T-cell (primary cell): ENCODE results near the gene DDT. TPM values are rescaled to one million over a fixed set of nuclear protein-coding genes. Genes with fewer than 3 reads are reported as not detected.

Experiments
- ATAC-seq, 4 experiments: fragments of 200-7000 bp in 3 of 4; fragments of 150-1000 bp in 1 of 4; cut with Tn5 transposase; replicated peaks in 1 of 4; 1 replicate in 3 of 4; 2 replicates in 1 of 4; pipeline ENCODE4 v1.10.0; 2021; ENCODE audit warnings: moderate library complexity in 3 of 4, mild to moderate bottlenecking in 2 of 4, moderate number of reproducible peaks in 1 of 4
- CTCF ChIA-PET, 2 donors: fragments of 300-600 bp; sonication (Branson Sonifier 250); formaldehyde crosslinking; loops; one replicate each; lab custom pipeline; 2022; ENCODE audit warnings: antibody characterized with exemption in 2 of 2; lab: Charles Lee
- POLR2A ChIA-PET, 2 donors: fragments of 300-600 bp; sonication (Branson Sonifier 250); formaldehyde crosslinking; loops; one replicate each; lab custom pipeline; 2022; ENCODE audit warnings: antibody characterized with exemption in 2 of 2; lab: Charles Lee
- DNase-seq, 35 experiments: peaks; one replicate each; pipeline versions ENCODE4 v3.0.0 to v3.0.0-alpha.2; 2013 to 2023
- H3K27ac ChIP-seq: one replicate; pipeline ENCODE4 v1.5.1; 2013; ENCODE audit warnings: low read length
- H3K27me3 ChIP-seq, 2 experiments: replicated peaks in 1 of 2; 1 replicate in 1 of 2; 2 replicates in 1 of 2; pipeline versions ENCODE4 v1.6.1 to v1.7.0; 2013; ENCODE audit warnings: low read length in 1 of 2, mixed read lengths in 1 of 2; ENCODE audit not compliant: control insufficient read depth in 2 of 2, insufficient read depth in 2 of 2; ENCODE audit errors: extremely low read depth in 1 of 2
- H3K36me3 ChIP-seq, 2 donors: 1 replicate in 1 of 2; 2 replicates in 1 of 2; pipeline versions ENCODE4 v1.6.1 to v1.7.0; 2013; ENCODE audit warnings: low read length in 1 of 2; ENCODE audit not compliant: control insufficient read depth in 2 of 2, insufficient read depth in 1 of 2; ENCODE audit errors: extremely low read depth in 1 of 2
- H3K4me1 ChIP-seq, 2 experiments: 1 replicate in 1 of 2; 2 replicates in 1 of 2; pipeline versions ENCODE4 v1.6.1 to v1.7.0; 2013; ENCODE audit warnings: low read length in 2 of 2, mixed read lengths in 1 of 2; ENCODE audit not compliant: insufficient read depth in 2 of 2, control insufficient read depth in 1 of 2; ENCODE audit errors: extremely low read depth in 1 of 2
- H3K4me3 ChIP-seq, 2 donors: 1 replicate in 1 of 2; 2 replicates in 1 of 2; pipeline versions ENCODE4 v1.5.1 to v1.7.0; 2013; ENCODE audit warnings: mild to moderate bottlenecking in 2 of 2, low read length in 1 of 2, moderate library complexity in 1 of 2; ENCODE audit not compliant: control insufficient read depth in 1 of 2; ENCODE audit errors: extremely low read depth in 1 of 2
- H3K9me3 ChIP-seq: 2 replicates; pipeline ENCODE4 v1.7.0; 2013
- H3K27ac Mint-ChIP-seq, 2 donors: one replicate each; pipeline ENCODE4 v1.8.0; 2020 to 2021; ENCODE audit warnings: mild to moderate bottlenecking in 2 of 2, mixed read lengths in 2 of 2
- H3K27me3 Mint-ChIP-seq, 2 donors: one replicate each; pipeline ENCODE4 v1.8.0; 2021 to 2022; ENCODE audit warnings: mixed read lengths in 2 of 2
- H3K36me3 Mint-ChIP-seq: one replicate; pipeline ENCODE4 v1.8.0; 2021; ENCODE audit warnings: mixed read lengths
- H3K4me1 Mint-ChIP-seq, 3 donors: one replicate each; pipeline ENCODE4 v1.8.0; 2020 to 2022; ENCODE audit warnings: mixed read lengths in 3 of 3, mild to moderate bottlenecking in 1 of 3
- H3K4me3 Mint-ChIP-seq, 3 donors: one replicate each; pipeline ENCODE4 v1.8.0; 2020 to 2022; ENCODE audit warnings: mild to moderate bottlenecking in 3 of 3, mixed read lengths in 3 of 3, moderate library complexity in 3 of 3
- H3K9me3 Mint-ChIP-seq, 3 donors: one replicate each; pipeline ENCODE4 v1.8.0; 2020 to 2022; ENCODE audit warnings: mixed read lengths in 3 of 3
- WGBS: methylation state at CpG from one replicate; pipeline ENCODE4 v1.1.5; 2013; ENCODE audit warnings: missing lambda C conversion rate; ENCODE audit not compliant: insufficient coverage; 5-methylcytosine and 5-hydroxymethylcytosine counted together
- total RNA-seq, 35 experiments: library from RNA in 6 of 35; stranded (reverse) in 6 of 35; fragments of 120-200 nt in 1 of 35; gene quantifications; one replicate each; pipeline versions ENCODE4 v1.2.1 to v1.2.4 and lab custom pipeline; 2013 to 2026

DDT gene
- total RNA-seq, 5 donors from 2014 or later (not counting 1 experiment from before 2014, with no cell fraction given): 72.5 to 122 (median 94.3) TPM

GRCh38 chr22:24006207-24006913, 32.1 kb upstream of the DDT start:
- Mint-ChIP-seq H3K27ac (no peak overlapping the region), H3K36me3 (no peaks in the 10 kb centered on the region), H3K9me3 (no peaks in the 10 kb centered on the region), H3K4me1 (peaks cover 7 to 14% (median 10%) of the 10 kb centered on the region in 3 donors), H3K27me3 (peaks cover 3 to 4% of the 10 kb centered on the region in 2 donors), H3K4me3 (no peak overlapping the region)
- Histone ChIP-seq H3K27ac (no peak overlapping the region), H3K4me1 (peaks cover 0 to 7% of the 10 kb centered on the region in 2 experiments), H3K4me3 (no peak overlapping the region), H3K27me3 (peaks cover 0 to 46% of the 10 kb centered on the region in 2 experiments), H3K36me3 (no peaks in the 10 kb centered on the region), H3K9me3 (no peaks in the 10 kb centered on the region)
- WGBS: 68% methylated on average over 7 of the region's 10 CpGs
- ATAC-seq (no peak), DNase-seq (no peak)
- ChIA-PET POLR2A (interaction anchor here in 1 of 2 donors (0.6 kb wide), 1 partner anchor 210 kb away, joined by 3 read pairs; no protein-coding TSS in a partner anchor), CTCF (interaction anchor here in 1 of 2 donors (0.6 kb wide), 1 partner anchor 148 kb away, joined by 4 read pairs; no protein-coding TSS in a partner anchor)

GRCh38 chr22:24005201-24005600, 31.0 kb upstream of the DDT start, which contains the start of gene GSTT4:
TSS of gene GSTT4 (minus strand) at chr22:24005453. CDS start at chr22:24005356, 97 bp downstream.
- ATAC-seq (no peak), DNase-seq (no peak)
- Histone ChIP-seq H3K4me3 (no peak within 1 kb of the TSS), H3K36me3 (no peaks in the 10 kb centered on the region), H3K27ac (no peak within 1 kb of the TSS), H3K9me3 (no peaks in the 10 kb centered on the region), H3K27me3 (peaks cover 0 to 47% of the 10 kb centered on the region in 2 experiments), H3K4me1 (peaks cover 0 to under 1% of the 10 kb centered on the region in 2 experiments)
- no peak within 1 kb of the TSS for H3K27ac Mint-ChIP-seq
- H3K4me3 Mint-ChIP-seq: no peak within 1 kb of the TSS
- 85% methylated on average over 6 of the region's 6 CpGs for whole genome bisulfite sequencing
- no peaks in the 10 kb centered on the region for H3K36me3 Mint-ChIP-seq
- H3K9me3 Mint-ChIP-seq: no peaks in the 10 kb centered on the region
- ChIA-PET CTCF (no interaction called here), POLR2A (no interaction called here)
- H3K27me3 Mint-ChIP-seq: peaks cover 3 to 4% of the 10 kb centered on the region in 2 donors
- H3K4me1 Mint-ChIP-seq: peaks cover 2% of the 10 kb centered on the region in 3 donors

GRCh38 chr22:24003887-24004286, 29.6 kb upstream of the DDT start:
- WGBS: 87% methylated on average over 8 of the region's 9 CpGs
- Mint-ChIP-seq H3K4me1 (no peaks in the 10 kb centered on the region), H3K9me3 (no peaks in the 10 kb centered on the region), H3K4me3 (no peak overlapping the region), H3K27ac (no peak overlapping the region), H3K36me3 (no peaks in the 10 kb centered on the region), H3K27me3 (peaks cover 3 to 4% of the 10 kb centered on the region in 2 donors)
- Histone ChIP-seq H3K4me3 (no peak overlapping the region), H3K27ac (no peak overlapping the region), H3K36me3 (no peaks in the 10 kb centered on the region), H3K9me3 (no peaks in the 10 kb centered on the region), H3K27me3 (peaks cover 0 to 51% of the 10 kb centered on the region in 2 experiments), H3K4me1 (no peaks in the 10 kb centered on the region)
- ChIA-PET POLR2A (no interaction called here), CTCF (interaction anchor here in 1 of 2 donors (0.6 kb wide), 1 partner anchor 247 kb away, joined by 3 read pairs; no protein-coding TSS in a partner anchor)
- no peak for DNase-seq
- no peak for ATAC-seq

- H3K27me3 ChIP-seq: peaks cover 0 to 54% of the 10 kb centered on the region in 2 experiments
- ChIA-PET CTCF (no interaction called here), POLR2A (no interaction called here)
- H3K4me3 Mint-ChIP-seq: no peak overlapping the region
- no peaks in the 10 kb centered on the region for H3K9me3 ChIP-seq
- no peak overlapping the region for H3K27ac ChIP-seq
- H3K4me1 ChIP-seq: no peaks in the 10 kb centered on the region
- H3K27ac Mint-ChIP-seq: no peak overlapping the region
- 86% methylated on average over 5 of the region's 5 CpGs for WGBS
- no peaks in the 10 kb centered on the region for H3K36me3 Mint-ChIP-seq
- ATAC-seq (no peak), DNase-seq (no peak)
- H3K9me3 Mint-ChIP-seq: no peaks in the 10 kb centered on the region
- no peaks in the 10 kb centered on the region for H3K4me1 Mint-ChIP-seq
- H3K4me3 ChIP-seq: no peak overlapping the region
- H3K27me3 Mint-ChIP-seq: peaks cover 3 to 4% of the 10 kb centered on the region in 2 donors
- no peaks in the 10 kb centered on the region for H3K36me3 ChIP-seq
These were observed 28.6 kb upstream of the DDT start for GRCh38 chr22:24002851-24003250.

GRCh38 chr22:24002272-24002671, 28.0 kb upstream of the DDT start:
- peaks cover 0 to 4% (median 0%) of the 10 kb centered on the region in 3 donors for H3K4me1 Mint-ChIP-seq
- peak overlapping the region in 1 of 2 donors; percentile 22 for H3K27ac Mint-ChIP-seq
- H3K36me3 ChIP-seq: no peaks in the 10 kb centered on the region
- peaks cover 3 to 4% of the 10 kb centered on the region in 2 donors for H3K27me3 Mint-ChIP-seq
- peaks cover 0 to 54% of the 10 kb centered on the region in 2 experiments for H3K27me3 ChIP-seq
- DNase-seq (no peak), ATAC-seq (no peak)
- no peaks in the 10 kb centered on the region for H3K36me3 Mint-ChIP-seq
- H3K4me3 ChIP-seq: no peak overlapping the region
- no peak overlapping the region for H3K27ac ChIP-seq
- no peaks in the 10 kb centered on the region for H3K4me1 ChIP-seq
- WGBS: 87% methylated on average over 4 of the region's 10 CpGs
- no peaks in the 10 kb centered on the region for H3K9me3 ChIP-seq
- H3K9me3 Mint-ChIP-seq: no peaks in the 10 kb centered on the region
- POLR2A ChIA-PET: no interaction called here
- no peak overlapping the region for H3K4me3 Mint-ChIP-seq
- CTCF ChIA-PET: no interaction called here

GRCh38 chr22:24001314-24001713, 27.1 kb upstream of the DDT start:
- Histone ChIP-seq H3K27me3 (peaks cover 0 to 48% of the 10 kb centered on the region in 2 experiments), H3K4me1 (no peaks in the 10 kb centered on the region), H3K36me3 (no peaks in the 10 kb centered on the region), H3K9me3 (no peaks in the 10 kb centered on the region), H3K27ac (no peak overlapping the region), H3K4me3 (no peak overlapping the region)
- ATAC-seq: no peak
- peaks cover 3 to 4% of the 10 kb centered on the region in 2 donors for H3K27me3 Mint-ChIP-seq
- no peaks in the 10 kb centered on the region for H3K9me3 Mint-ChIP-seq
- WGBS: 89% methylated on average over 9 of the region's 9 CpGs
- DNase-seq: no peak
- H3K27ac Mint-ChIP-seq: no peak overlapping the region
- no peaks in the 10 kb centered on the region for H3K36me3 Mint-ChIP-seq
- peaks cover 0 to 4% (median 0%) of the 10 kb centered on the region in 3 donors for H3K4me1 Mint-ChIP-seq
- CTCF ChIA-PET: no interaction called here
- POLR2A ChIA-PET: no interaction called here
- H3K4me3 Mint-ChIP-seq: no peak overlapping the region
